BLaER1 (cell line): Measurements from ENCODE around the gene PRODH2.
"Not testable (repeated sequence)": the region's sequence is repeated elsewhere in the genome, so short reads cannot be mapped to it uniquely, and the experiment has no call there.

Experiments
- H3K27ac ChIP-seq: shearing (Covaris generic); formaldehyde crosslinking; 2 replicates; pipeline ENCODE4 v1.8.1; 2022
- H3K27me3 ChIP-seq: shearing (Covaris generic); formaldehyde crosslinking; 2 replicates; pipeline ENCODE4 v1.8.1; 2022
- H3K36me3 ChIP-seq: shearing (Covaris generic); formaldehyde crosslinking; 2 replicates; pipeline ENCODE4 v1.8.1; 2022
- H3K4me1 ChIP-seq: shearing (Covaris generic); formaldehyde crosslinking; 2 replicates; pipeline ENCODE4 v1.8.1; 2022
- H3K4me2 ChIP-seq: shearing (Covaris generic); formaldehyde crosslinking; 2 replicates; pipeline ENCODE4 v1.8.1; 2022
- H3K4me3 ChIP-seq: shearing (Covaris generic); formaldehyde crosslinking; 2 replicates; pipeline ENCODE4 v1.8.1; 2022
- H3K9ac ChIP-seq: shearing (Covaris generic); formaldehyde crosslinking; 2 replicates; pipeline ENCODE4 v1.8.1; 2022
- H3K9me3 ChIP-seq: shearing (Covaris generic); formaldehyde crosslinking; 2 replicates; pipeline ENCODE4 v1.8.1; 2022
- H4K20me1 ChIP-seq: shearing (Covaris generic); formaldehyde crosslinking; 2 replicates; pipeline ENCODE4 v1.8.1; 2022
- Cebpa-rat ChIP-seq: shearing (Covaris generic); IDR thresholded peaks from 2 replicates; pipeline ENCODE4 v1.8.1; 2022

The PRODH2 gene

GRCh38 chr19:35775298-35776101 lies 37.1 kb downstream of the PRODH2 start, which contains the start of gene ARHGAP33:
Gene ARHGAP33 (plus strand): TSS chr19:35775564. CDS start chr19:35775659, 95 bp downstream.
- peak within 1 kb of the TSS; percentile 70 for H3K27ac ChIP-seq
- peaks cover 31% of the 10 kb centered on the region for H3K36me3 ChIP-seq
- TF ChIP-seq Cebpa-rat = no peak
- no peaks in the 10 kb centered on the region for H3K9me3 ChIP-seq
- peak within 1 kb of the TSS; percentile 92 for H3K4me2 ChIP-seq
- peaks cover 29% of the 10 kb centered on the region for H4K20me1 ChIP-seq
- no peaks in the 10 kb centered on the region for H3K27me3 ChIP-seq
- H3K4me3 ChIP-seq = peak within 1 kb of the TSS; percentile 75
- H3K4me1 ChIP-seq = peaks cover 25% of the 10 kb centered on the region
- peak within 1 kb of the TSS; percentile 77 for H3K9ac ChIP-seq

DNA sequence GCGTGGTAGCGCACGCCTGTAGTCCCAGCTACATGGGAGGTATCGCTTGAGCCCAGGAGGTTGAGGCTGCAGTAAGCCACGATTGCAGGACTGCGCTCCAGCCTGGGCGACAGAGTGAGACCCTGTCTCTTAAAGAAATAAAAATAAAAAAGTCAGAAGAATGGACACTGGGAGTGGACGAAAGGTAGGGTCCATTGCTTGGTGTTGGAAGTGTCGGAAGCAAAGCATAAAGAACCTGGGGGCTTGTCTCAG lies 37.7 kb downstream of the PRODH2 start:
- no peak for TF ChIP-seq Cebpa-rat
- H3K9ac ChIP-seq = no peak overlapping the region
- no peaks in the 10 kb centered on the region for H3K27me3 ChIP-seq
- peaks cover 29% of the 10 kb centered on the region for H4K20me1 ChIP-seq
- H3K27ac ChIP-seq = no peak overlapping the region
- peak overlapping the region; percentile 75 for H3K4me3 ChIP-seq
- H3K4me2 ChIP-seq = peak overlapping the region; percentile 77
- H3K36me3 ChIP-seq = peaks cover 27% of the 10 kb centered on the region
- no peaks in the 10 kb centered on the region for H3K9me3 ChIP-seq
- peaks cover 25% of the 10 kb centered on the region for H3K4me1 ChIP-seq

- Histone ChIP-seq H3K9ac (no peak overlapping the region), H3K4me2 (peak overlapping the region; percentile 77), H3K27me3 (no peaks in the 10 kb centered on the region), H4K20me1 (peaks cover 29% of the 10 kb centered on the region), H3K27ac (no peak overlapping the region), H3K4me1 (peaks cover 30% of the 10 kb centered on the region), H3K9me3 (no peaks in the 10 kb centered on the region), H3K36me3 (peaks cover 22% of the 10 kb centered on the region), H3K4me3 (peak overlapping the region; percentile 75)
- TF ChIP-seq Cebpa-rat = no peak
Measured at GRCh38 chr19:35774274-35775045, 38.2 kb downstream of the PRODH2 start.

- H3K4me2 ChIP-seq = no peak overlapping the region
Measured at GRCh38 chr19:35773020-35773806, 39.4 kb downstream of the PRODH2 start.

GRCh38 chr19:35772362-35772761 lies 40.3 kb downstream of the PRODH2 start:
- H3K36me3 ChIP-seq, H3K9me3 ChIP-seq, H3K9ac ChIP-seq, H3K27ac ChIP-seq, H3K4me3 ChIP-seq, H3K27me3 ChIP-seq, H3K4me2 ChIP-seq: not testable (repeated sequence)
- Histone ChIP-seq H4K20me1 (peaks cover 13% of the 10 kb centered on the region), H3K4me1 (peaks cover 46% of the 10 kb centered on the region)

More at GRCh38 chr19:35773020-35773806, 39.4 kb downstream of the PRODH2 start:
- no peaks in the 10 kb centered on the region for H3K9me3 ChIP-seq
- H3K36me3 ChIP-seq = peaks cover 9% of the 10 kb centered on the region
- H4K20me1 ChIP-seq = peaks cover 21% of the 10 kb centered on the region
- H3K9ac ChIP-seq = no peak overlapping the region
- H3K4me3 ChIP-seq = no peak overlapping the region
- no peak for TF ChIP-seq Cebpa-rat
- H3K27me3 ChIP-seq = no peaks in the 10 kb centered on the region
- H3K27ac ChIP-seq = no peak overlapping the region
- peaks cover 43% of the 10 kb centered on the region for H3K4me1 ChIP-seq

DNA sequence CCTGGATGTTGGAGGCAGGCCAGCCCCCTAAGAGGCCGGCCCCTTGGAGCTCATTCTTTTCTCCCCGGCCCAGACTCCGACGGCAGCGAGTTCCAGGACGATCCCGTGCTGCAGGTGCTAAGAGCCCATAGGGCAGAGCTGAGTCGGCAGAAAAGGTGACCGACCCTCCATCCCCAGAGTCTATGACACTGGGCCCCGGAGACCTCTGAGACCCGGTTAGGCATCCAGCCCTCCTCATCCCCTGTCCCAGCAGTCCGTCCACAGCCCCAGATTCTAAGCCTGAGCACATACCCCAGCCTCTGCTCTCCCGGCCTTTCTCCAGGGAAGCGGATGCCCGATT lies 44.6 kb downstream of the PRODH2 start:
- Histone ChIP-seq H3K4me3 (peak overlapping the region; percentile 51), H3K9ac (peak overlapping the region; percentile 55), H3K27ac (peak overlapping the region; percentile 67), H4K20me1 (no peaks in the 10 kb centered on the region), H3K4me2 (peak overlapping the region; percentile 96), H3K4me1 (peaks cover 39% of the 10 kb centered on the region), H3K27me3 (no peaks in the 10 kb centered on the region), H3K36me3 (peaks cover 33% of the 10 kb centered on the region), H3K9me3 (no peaks in the 10 kb centered on the region)
- no peak for TF ChIP-seq Cebpa-rat

DNA sequence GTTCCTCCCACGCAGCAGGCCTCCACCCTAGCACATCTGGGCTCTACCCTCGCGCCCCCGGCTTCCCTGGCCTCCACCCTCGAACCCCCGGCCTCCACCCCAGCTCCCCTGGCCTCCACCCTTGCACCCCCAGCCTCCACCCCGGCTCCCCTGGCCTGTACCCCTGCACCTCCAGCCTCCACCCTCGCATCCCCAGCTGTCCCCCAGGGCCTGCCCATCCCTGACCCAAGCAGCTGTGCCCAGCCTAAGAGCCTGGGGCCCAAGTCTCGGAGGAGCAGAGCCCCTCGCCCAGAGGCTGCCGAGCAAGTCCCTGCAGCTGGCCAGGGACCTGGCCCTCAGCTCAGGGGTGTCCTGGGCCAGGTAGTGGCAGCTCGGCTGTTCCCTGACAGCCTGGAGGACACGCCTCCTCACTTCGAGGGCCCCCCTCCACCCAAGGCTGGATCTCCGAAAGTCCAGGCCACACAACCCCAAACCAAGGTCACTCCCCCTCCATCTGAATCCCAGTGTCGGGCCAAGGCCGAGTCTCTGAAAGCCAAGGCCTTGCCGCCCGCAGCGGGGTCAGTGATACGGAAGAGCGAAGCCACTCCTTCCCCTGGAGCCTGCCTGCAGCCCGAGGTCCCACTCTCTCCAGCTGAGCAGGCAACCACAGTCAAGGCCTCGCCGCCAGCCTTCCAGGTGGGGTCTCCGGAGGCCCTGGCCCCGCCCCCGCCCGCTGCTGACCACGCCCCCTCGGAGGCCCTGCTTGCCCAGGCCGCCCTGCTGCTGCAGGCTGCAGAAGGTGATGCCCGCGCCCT lies 45.2 kb downstream of the PRODH2 start:
- Histone ChIP-seq H3K27me3 (no peaks in the 10 kb centered on the region), H3K27ac (peak overlapping the region; percentile 87), H4K20me1 (no peaks in the 10 kb centered on the region), H3K4me2 (peak overlapping the region; percentile 96), H3K4me1 (peaks cover 39% of the 10 kb centered on the region), H3K36me3 (peaks cover 39% of the 10 kb centered on the region), H3K9ac (peak overlapping the region; percentile 66), H3K4me3 (peak overlapping the region; percentile 51), H3K9me3 (no peaks in the 10 kb centered on the region)
- TF ChIP-seq Cebpa-rat = no peak

- peak overlapping the region; percentile 66; the same call in 1 of the 2 replicates for H3K9ac ChIP-seq
- no peaks in the 10 kb centered on the region for H4K20me1 ChIP-seq
- H3K27me3 ChIP-seq = no peaks in the 10 kb centered on the region
- no peak overlapping the region for H3K4me3 ChIP-seq
- H3K36me3 ChIP-seq = peaks cover 47% of the 10 kb centered on the region
- peak overlapping the region; percentile 87 for H3K27ac ChIP-seq
- peak overlapping the region; percentile 96 for H3K4me2 ChIP-seq
- no peaks in the 10 kb centered on the region for H3K9me3 ChIP-seq
- no peak for TF ChIP-seq Cebpa-rat
- peaks cover 39% of the 10 kb centered on the region for H3K4me1 ChIP-seq
Measured at GRCh38 chr19:35766571-35767104, 46.0 kb downstream of the PRODH2 start.
